HT-29 (cell line): ENCODE results near the gene CCK. TPM values are rescaled to one million over a fixed set of nuclear protein-coding genes. Genes with fewer than 3 reads are reported as not detected.
A peak's percentile ranks its signal among the peaks of the same experiment; 100 is the strongest.

Experiments used
- DNase-seq: peaks from one replicate; pipeline ENCODE4 v3.0.0-alpha.2; 2015; ENCODE audit warnings: low spot score
- total RNA-seq: library from RNA; depleted of rRNA; stranded (reverse); fragments of >200 nt; shearing (Covaris generic); gene quantifications from 2 replicates; pipeline ENCODE4 v1.2.3, GENCODE V29; 2014

CCK gene
- total RNA-seq, 1 experiment from 2014 or later = not detected

DNA sequence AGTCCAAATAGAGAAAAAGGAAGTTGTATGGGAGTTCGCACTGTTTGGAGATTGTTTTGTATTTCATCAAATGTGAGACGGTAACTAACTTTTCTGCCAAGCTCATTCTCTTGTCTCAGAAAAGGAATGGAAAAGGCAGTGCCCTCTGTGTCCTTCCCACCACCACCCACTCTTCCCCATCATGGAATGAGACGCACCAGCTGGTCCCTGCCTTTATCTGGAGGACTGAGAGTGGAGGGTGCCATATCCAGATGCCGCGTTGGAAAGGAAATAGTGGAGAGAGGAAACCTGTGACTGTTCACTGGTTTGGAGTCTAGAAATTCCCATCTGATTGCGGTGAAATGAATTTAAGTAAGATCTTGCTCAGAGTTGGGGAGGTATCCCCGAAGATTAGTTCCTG lies 3.7 kb upstream of the CCK start:
- no peak for DNase-seq

- no peak for DNase-seq
These were observed 1.9 kb upstream of the CCK start for GRCh38 chr3:42267878-42268277.

DNA sequence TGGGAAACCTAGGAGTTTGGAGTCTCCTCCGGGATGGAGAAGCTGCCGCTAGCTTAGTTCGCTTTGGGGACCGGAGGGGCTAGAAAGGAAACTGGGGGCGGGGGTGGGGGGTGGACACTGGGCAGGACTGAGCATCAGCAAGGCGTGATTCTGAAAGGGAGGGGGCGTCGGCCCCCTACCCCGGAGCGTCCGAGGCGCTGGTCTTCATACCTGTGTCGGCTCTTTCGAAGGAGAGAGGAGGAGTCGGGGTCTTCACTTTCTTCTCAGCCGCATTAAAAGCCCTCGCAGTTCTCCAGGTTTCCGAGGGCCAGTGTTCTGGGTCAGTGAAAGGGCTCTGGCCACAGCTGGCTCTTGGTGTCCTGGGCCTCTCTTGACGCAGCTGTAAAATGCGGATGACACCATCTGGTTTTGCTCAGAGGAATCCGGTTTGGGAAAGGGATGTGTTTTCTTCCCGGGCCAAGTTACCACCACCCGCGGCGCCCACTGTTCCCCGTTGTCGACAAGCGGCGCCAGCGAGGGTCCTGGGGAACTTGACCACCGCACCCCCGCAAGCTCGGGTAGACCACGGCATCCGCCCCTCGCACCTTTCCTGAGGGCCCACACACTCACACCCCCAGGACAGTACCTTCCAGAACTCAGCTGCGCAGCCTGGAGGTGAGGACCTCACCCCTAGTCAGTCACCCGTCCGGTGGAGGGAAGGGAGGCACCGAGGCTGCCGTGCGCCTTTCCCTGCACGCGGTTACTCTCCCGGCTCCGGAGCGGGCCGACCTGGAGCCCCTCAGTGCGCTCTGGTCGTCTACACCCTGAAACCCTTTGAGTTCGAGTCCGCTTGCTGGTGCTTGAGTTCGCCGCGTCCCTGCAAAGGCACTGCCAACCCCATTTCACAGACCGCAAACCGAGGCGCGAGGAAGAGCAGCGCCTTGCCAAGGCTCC lies 660 bp downstream of the CCK start:
- no peak for DNase-seq

DNA sequence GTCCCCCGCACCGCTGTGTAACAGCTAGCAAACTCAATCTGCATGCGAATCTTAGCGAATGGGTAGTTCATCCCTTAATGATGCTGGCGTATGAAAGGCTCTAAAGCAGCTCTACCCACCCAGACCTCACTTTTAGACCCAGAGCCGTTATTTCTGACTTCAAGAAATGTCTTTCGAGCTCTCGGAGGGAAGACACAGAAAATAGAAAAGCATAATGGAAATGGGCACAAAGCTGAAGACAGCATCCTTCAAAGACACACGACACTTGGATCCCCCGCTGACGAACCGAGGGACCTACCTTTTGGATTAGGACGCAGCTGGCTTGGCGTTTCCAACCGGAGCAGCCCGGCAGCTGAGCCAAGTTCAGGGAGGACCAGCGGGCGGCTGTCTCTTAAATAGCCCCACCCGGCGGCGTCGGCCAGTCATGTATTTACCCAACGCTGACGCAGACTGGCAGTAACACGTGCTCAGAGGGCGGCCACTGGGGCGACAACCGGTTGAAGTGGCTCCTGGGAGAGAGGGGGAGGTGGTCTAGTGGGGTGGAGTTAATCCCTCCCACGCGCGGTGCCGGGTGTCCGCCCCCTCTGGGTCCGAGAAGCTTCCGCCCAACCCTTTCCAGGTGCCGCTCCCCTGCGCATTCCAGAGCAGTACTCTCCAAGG lies 1.5 kb downstream of the CCK start:
- DNase-seq = peak; percentile 41

- no peak for DNase-seq
These were observed 2.3 kb downstream of the CCK start for GRCh38 chr3:42263354-42264346.

DNA sequence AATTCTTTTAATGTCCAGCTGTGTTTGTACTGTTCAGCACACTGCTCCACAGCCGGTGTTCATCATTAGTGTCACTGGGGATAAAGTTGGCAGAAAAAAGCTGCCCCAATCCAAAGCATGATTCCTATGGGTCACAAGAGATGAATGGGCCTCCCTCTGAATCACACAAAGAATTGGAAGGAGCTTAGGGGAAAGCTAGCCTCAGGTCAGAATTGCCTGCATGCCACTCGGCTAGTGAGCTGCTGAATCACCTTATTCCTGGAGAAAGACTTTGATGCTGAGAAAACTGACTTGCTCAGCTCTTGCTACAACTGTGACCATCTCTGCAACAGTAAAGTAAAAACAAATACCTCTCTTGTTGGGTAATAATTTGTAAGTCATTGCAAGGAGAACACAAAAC lies 3.5 kb downstream of the CCK start:
- no peak for DNase-seq

GRCh38 chr3:42257007-42257406 lies 9.0 kb downstream of the CCK start:
- DNase-seq = no peak

DNA sequence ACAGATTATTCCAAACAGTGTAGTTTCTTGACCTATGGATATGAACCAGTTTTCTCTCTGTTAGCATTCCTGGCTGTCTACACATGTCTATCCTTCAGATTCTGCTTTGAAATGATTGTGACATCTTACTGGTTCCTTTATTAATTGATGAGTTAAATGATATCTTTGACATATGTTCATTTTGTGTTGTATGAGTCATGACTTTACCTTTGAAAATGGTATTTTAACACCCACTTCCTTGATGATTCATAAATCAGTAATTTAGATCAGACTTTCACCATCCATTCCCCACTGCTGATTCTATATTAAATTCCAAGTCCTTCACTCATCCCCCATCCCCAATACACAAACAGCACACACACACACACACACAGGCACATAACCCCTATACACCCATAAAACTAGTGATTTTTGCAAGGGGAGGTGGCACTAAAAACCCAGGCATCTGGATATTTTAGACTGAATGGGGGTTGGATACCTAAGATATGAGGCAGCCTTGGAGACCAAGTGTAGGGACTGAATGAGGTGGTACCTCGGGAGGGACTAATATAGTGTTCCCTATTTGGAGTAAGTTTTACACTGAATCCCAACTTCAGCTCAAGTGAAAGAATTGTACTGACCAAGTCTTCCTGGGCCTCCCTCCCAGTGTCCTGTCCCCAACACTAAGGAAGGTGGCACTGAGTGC lies 9.7 kb downstream of the CCK start:
- DNase-seq = peak; percentile 39

DNA sequence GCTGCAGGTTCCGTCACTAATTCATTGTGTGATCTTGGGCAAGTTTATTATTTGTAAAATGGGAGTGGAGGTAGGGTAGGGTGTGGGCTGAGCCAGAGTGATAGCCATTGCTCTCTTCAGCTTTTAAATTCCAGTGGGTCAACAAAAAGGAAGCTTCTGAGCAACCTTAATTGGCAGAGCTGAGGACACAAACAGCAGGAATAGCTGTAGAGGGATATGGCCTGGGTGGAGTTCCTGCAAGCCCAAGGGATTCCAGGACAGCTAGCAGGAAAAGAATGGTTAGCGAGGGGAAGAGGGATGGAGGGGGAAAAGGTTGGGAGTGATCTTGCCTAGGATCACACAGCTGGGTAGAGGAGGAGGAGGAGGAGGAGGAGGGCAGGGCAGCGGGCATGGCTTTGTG lies 11.4 kb downstream of the CCK start:
- DNase-seq = no peak

DNA sequence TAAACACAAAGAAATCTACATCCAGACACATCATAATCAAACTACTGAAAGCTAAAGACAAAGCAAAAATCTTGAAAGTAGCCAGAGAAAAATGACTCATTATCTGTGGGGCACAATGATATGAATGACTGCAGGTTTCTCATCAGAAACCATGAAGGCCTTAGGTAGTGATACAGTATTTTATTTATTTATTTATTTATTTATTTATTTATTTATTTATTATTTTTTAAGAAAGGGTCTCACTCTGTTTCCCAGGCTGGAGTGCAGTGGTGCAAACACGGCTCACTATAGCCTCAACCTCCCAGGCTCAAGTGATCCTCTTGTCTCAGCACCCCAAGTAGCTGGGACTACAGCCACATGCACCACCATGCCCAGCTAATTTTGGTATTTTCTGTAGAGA lies 15.2 kb downstream of the CCK start:
- no peak for DNase-seq

DNA sequence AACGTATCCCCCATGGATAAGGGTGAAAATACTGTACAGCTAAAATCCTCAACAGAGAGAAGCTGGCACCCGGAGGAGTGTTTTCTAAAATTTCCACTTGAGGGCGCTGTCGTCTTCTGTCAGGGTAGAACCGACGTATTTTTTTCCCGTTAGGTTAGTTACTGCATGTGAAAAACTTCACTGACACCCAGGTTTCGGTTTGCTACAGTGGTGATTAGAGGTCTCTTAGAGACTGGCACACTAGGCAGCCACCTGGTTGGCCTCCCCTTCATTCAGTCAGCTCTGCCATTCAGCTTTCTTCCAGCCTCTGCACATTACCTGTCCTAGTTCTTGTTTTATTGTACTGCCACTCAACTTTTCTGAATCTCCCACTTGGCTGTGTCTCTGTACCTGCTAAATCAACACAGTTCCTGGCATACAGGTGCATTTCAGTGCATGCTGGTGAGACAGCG lies 18.4 kb downstream of the CCK start:
- peak; percentile 82 for DNase-seq

- DNase-seq = no peak
These were observed 19.9 kb downstream of the CCK start for GRCh38 chr3:42246091-42246490.

DNA sequence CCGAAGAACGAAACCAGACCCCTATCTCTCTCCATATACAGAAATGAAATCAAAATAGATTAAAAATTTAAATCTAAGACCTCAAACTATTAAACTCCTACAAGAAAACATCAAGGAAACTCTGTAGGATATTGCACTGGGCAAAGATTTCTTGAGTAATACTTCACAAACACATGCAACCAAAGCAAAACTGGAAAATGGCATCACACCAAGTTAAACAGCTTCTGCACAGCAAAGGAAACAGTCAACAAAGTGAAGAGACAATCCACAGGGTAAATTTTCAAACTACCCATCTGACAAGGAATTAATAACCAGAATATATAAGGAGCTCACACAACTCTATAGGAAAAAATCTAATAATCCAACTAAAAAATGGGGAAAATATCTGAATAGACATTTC lies 29.4 kb downstream of the CCK start:
- DNase-seq = no peak

GRCh38 chr3:42235532-42235931 lies 30.5 kb downstream of the CCK start:
- no peak for DNase-seq

- no peak for DNase-seq
These were observed 35.1 kb downstream of the CCK start for GRCh38 chr3:42230860-42231259.

DNA sequence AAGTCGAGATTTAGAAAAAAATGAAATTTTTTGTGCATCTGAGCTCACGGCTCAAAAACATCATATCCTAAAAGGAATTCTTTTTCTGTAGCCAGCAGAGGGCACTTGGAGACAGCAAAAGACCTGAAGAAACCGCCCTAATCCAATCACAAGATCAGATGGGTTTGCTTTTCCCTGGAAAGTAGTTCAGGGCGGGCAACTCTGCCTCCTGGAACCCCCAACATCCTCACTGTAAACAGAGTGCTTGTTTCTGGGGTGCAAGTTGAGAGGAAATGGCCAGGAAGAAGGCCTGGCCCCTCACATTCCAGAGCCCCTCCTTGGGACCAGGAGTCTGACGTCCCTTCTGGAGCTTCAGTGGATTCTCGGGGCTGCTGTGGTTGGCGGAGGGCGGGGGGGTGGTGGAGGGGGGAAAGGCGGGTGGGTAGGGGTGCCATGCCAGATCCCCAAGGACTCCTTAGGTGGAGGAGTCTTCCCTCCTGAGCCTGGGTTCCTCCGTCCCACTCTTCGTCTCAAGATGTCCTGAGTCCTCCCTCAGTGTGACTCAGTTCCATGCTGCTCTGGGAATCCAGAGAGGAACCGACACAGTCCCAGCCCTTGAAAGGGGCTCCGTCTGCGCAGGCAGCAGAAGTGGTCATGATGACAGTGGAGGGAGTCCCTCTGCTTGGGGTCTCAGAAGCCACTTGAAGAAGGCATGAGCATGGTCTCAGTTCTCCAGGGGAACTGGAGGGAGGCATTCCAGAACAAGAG lies 35.9 kb downstream of the CCK start:
- peak; percentile 67 for DNase-seq

DNA sequence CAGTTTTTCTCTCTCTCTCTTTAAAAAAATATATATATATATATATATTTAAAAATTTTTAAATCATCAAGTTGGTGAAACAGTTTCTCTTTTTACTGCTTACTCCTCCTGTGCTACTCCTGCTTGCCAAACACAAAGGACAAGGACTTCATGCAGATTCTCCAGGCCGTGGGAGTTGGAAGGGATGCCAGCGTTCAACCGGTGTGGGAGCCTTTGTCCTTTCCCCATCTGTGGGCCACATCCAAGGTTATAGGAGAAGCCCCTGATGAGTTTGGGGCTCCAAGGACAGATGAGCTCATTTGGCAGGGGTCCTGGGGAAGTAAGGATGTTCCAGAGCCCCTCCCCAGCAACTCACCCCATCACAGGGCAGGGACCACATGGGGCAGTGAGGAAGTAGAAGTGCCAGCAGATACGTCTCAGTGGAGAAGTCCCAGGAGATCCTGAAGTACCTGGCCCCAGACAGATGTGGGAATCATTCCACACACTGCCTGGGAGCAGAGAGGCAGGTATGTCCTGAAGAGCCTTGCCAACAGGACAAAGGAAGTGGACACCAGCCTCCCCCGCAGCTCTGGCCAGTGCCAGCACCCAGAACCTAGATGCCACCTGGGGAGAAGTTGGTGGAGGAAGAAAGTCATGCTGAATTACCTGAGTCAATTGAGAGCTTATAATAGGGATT lies 36.6 kb downstream of the CCK start:
- DNase-seq = no peak

GRCh38 chr3:42228796-42229195 lies 37.2 kb downstream of the CCK start:
- DNase-seq = peak; percentile 30

- DNase-seq = no peak
These were observed 39.2 kb downstream of the CCK start for GRCh38 chr3:42226470-42227425.
